Neural cell (in vitro differentiated cells): ENCODE results near the gene FLYWCH2. TPM values are rescaled to one million over a fixed set of nuclear protein-coding genes. Genes with fewer than 3 reads are reported as not detected.
A peak's percentile ranks its signal among the peaks of the same experiment; 100 is the strongest.

Experiments used
- H2AFZ ChIP-seq: fragments of 200-600, 300-800 bp; sonication (generic), shearing (Covaris generic); 2 replicates; pipeline ENCODE4 v1.6.0; 2014; ENCODE audit warnings: low read depth, mild to moderate bottlenecking, antibody characterized with exemption, low read length, moderate library complexity
- H3F3A ChIP-seq: fragments of 200-600 bp; shearing (Covaris generic); 2 replicates; pipeline ENCODE4 v1.6.1; 2016; ENCODE audit warnings: mild to moderate bottlenecking, moderate library complexity, mixed read lengths, antibody characterized with exemption, low read length; ENCODE audit not compliant: insufficient read depth, poor library complexity, severe bottlenecking
- H3K27ac ChIP-seq: fragments of 200-600, 300-800 bp; sonication (generic), shearing (Covaris generic); 2 replicates; pipeline ENCODE4 v1.5.1; 2014; ENCODE audit warnings: mild to moderate bottlenecking, low read length, moderate library complexity
- H3K27me3 ChIP-seq: fragments of 300-800, 200-600 bp; sonication (generic), shearing (Covaris generic); 2 replicates; pipeline ENCODE4 v1.6.0; 2014; ENCODE audit warnings: mild to moderate bottlenecking, low read depth, low read length, moderate library complexity; ENCODE audit not compliant: insufficient read depth
- H3K36me3 ChIP-seq: fragments of 300-800, 200-600 bp; sonication (generic), shearing (Covaris generic); 2 replicates; pipeline ENCODE4 v1.5.1; 2014; ENCODE audit warnings: mild to moderate bottlenecking, antibody characterized with exemption, low read length, moderate library complexity; ENCODE audit not compliant: insufficient read depth
- H3K4me2 ChIP-seq: fragments of 300-800, 200-600 bp; sonication (generic), shearing (Covaris generic); 2 replicates; pipeline ENCODE4 v1.6.0; 2014; ENCODE audit warnings: mild to moderate bottlenecking, low read length
- H3K4me3 ChIP-seq: fragments of 300-800, 200-600 bp; sonication (generic), shearing (Covaris generic); 2 replicates; pipeline ENCODE4 v1.5.1; 2014; ENCODE audit warnings: mild to moderate bottlenecking, low read length, moderate library complexity
- H3K79me2 ChIP-seq: fragments of 200-600 bp; shearing (Covaris generic); replicated peaks from 2 replicates; pipeline ENCODE4 v1.6.0; 2014; ENCODE audit warnings: mild to moderate bottlenecking, low read length, moderate library complexity; ENCODE audit not compliant: insufficient read depth
- H3K9ac ChIP-seq: fragments of 300-800, 200-600 bp; sonication (generic), shearing (Covaris generic); 2 replicates; pipeline ENCODE4 v1.6.1; 2016; ENCODE audit warnings: mild to moderate bottlenecking, low read length, mixed read lengths
- H3K9me2 ChIP-seq: fragments of 200-600 bp; shearing (Covaris generic); 2 replicates; pipeline ENCODE4 v1.6.1; 2016; ENCODE audit warnings: mild to moderate bottlenecking, low read length, mixed read lengths; ENCODE audit not compliant: insufficient read depth
- H3K9me3 ChIP-seq: fragments of 200-600, 300-800 bp; sonication (generic), shearing (Covaris generic); 2 replicates; pipeline ENCODE4 v1.6.1; 2016; ENCODE audit warnings: mild to moderate bottlenecking, mixed run types, low read length, moderate library complexity, mixed read lengths
- H4K20me1 ChIP-seq: fragments of 200-600 bp; shearing (Covaris generic); 2 replicates; pipeline ENCODE4 v1.6.1; 2016; ENCODE audit warnings: mild to moderate bottlenecking, mixed run types; ENCODE audit not compliant: insufficient read depth
- CTCF ChIP-seq: fragments of 450-650 bp; IDR thresholded peaks from 2 replicates; pipeline ENCODE4 v1.5.1; 2014; ENCODE audit warnings: antibody characterized with exemption, mild to moderate bottlenecking, moderate library complexity; ENCODE audit not compliant: poor library complexity, severe bottlenecking
- EP300 ChIP-seq: fragments of 450-650 bp; conservative IDR thresholded peaks from 2 replicates; pipeline ENCODE4 v1.6.1; 2014; ENCODE audit warnings: antibody characterized with exemption, mild to moderate bottlenecking, moderate library complexity; ENCODE audit not compliant: poor library complexity, severe bottlenecking
- EZH2 ChIP-seq: fragments of 200-600, 300-800 bp; shearing (Covaris generic), sonication (generic); IDR thresholded peaks from 2 replicates; pipeline ENCODE4 v1.6.1; 2014; ENCODE audit warnings: antibody characterized with exemption, low read length, borderline replicate concordance, mild to moderate bottlenecking; ENCODE audit not compliant: insufficient read depth, poor library complexity, severe bottlenecking
- MXI1 ChIP-seq: fragments of 450-650 bp; conservative IDR thresholded peaks from 2 replicates; pipeline ENCODE4 v1.6.1; 2014; ENCODE audit warnings: antibody characterized with exemption, mild to moderate bottlenecking; ENCODE audit not compliant: poor library complexity, severe bottlenecking
- POLR2AphosphoS5 ChIP-seq: IDR thresholded peaks from 2 replicates; pipeline ENCODE4 v1.6.1; 2012
- RAD21 ChIP-seq: fragments of 450-650 bp; conservative IDR thresholded peaks from 2 replicates; pipeline ENCODE4 v1.6.1; 2014; ENCODE audit warnings: antibody characterized with exemption, mild to moderate bottlenecking, moderate library complexity
- REST ChIP-seq: IDR thresholded peaks from 2 replicates; pipeline ENCODE4 v1.6.1; 2012; ENCODE audit warnings: borderline replicate concordance
- SMC3 ChIP-seq: fragments of 450-650 bp; conservative IDR thresholded peaks from 2 replicates; pipeline ENCODE4 v1.6.1; 2014; ENCODE audit warnings: antibody characterized with exemption, mild to moderate bottlenecking, moderate library complexity; ENCODE audit not compliant: poor library complexity
- TAF1 ChIP-seq: IDR thresholded peaks from 2 replicates; pipeline ENCODE4 v1.6.1; 2012; ENCODE audit warnings: low read depth
- polyA plus RNA-seq: library from polyadenylated mRNA; depleted of rRNA; stranded (reverse); fragments of >200 nt; gene quantifications from 2 replicates; pipeline ENCODE4 v1.2.3, GENCODE V29; 2014

FLYWCH2 gene
- polyA plus RNA-seq, 1 donor from 2014 or later, result 193 TPM

GRCh38 chr16:2884041-2884451, 1.0 kb downstream of the FLYWCH2 start:
- peak overlapping the region; percentile 96 for H3K4me3 ChIP-seq
- peaks cover 8% of the 10 kb centered on the region for H3K79me2 ChIP-seq
- no peaks in the 10 kb centered on the region for H3K36me3 ChIP-seq
- TF ChIP-seq MXI1, result no peak
- no peak for TF ChIP-seq TAF1
- TF ChIP-seq POLR2AphosphoS5, result no peak
- TF ChIP-seq SMC3, result no peak
- TF ChIP-seq RAD21, result no peak
- no peak for TF ChIP-seq REST
- no peak for TF ChIP-seq CTCF
- TF ChIP-seq EP300, result no peak
- no peak for TF ChIP-seq EZH2
- H4K20me1 ChIP-seq, result no peaks in the 10 kb centered on the region
- no peaks in the 10 kb centered on the region for H3K9me2 ChIP-seq
- H3K27me3 ChIP-seq, result no peaks in the 10 kb centered on the region
- H3K9me3 ChIP-seq, result no peaks in the 10 kb centered on the region
- no peak overlapping the region for H2AFZ ChIP-seq
- no peaks in the 10 kb centered on the region for H3F3A ChIP-seq
- peak overlapping the region; percentile 92 for H3K27ac ChIP-seq
- peak overlapping the region; percentile 94 for H3K9ac ChIP-seq
- peak overlapping the region; percentile 89 for H3K4me2 ChIP-seq

- Histone ChIP-seq H2AFZ (no peak overlapping the region), H3K79me2 (no peaks in the 10 kb centered on the region), H3K9me2 (no peaks in the 10 kb centered on the region), H3F3A (no peaks in the 10 kb centered on the region), H3K9me3 (no peaks in the 10 kb centered on the region), H3K4me3 (no peak overlapping the region), H3K9ac (no peak overlapping the region), H3K27me3 (no peaks in the 10 kb centered on the region), H4K20me1 (no peaks in the 10 kb centered on the region), H3K36me3 (no peaks in the 10 kb centered on the region), H3K4me2 (no peak overlapping the region), H3K27ac (no peak overlapping the region)
- TF ChIP-seq MXI1, result no peak
These were observed 11.2 kb downstream of the FLYWCH2 start for GRCh38 chr16:2894231-2894630.

GRCh38 chr16:2895813-2896212, 12.8 kb downstream of the FLYWCH2 start:
- Histone ChIP-seq H3K27ac (no peak overlapping the region), H3K9ac (no peak overlapping the region), H3K27me3 (no peaks in the 10 kb centered on the region), H3K4me3 (no peak overlapping the region), H3K79me2 (no peaks in the 10 kb centered on the region), H3K9me2 (no peaks in the 10 kb centered on the region), H4K20me1 (no peaks in the 10 kb centered on the region), H3K4me2 (no peak overlapping the region), H3K9me3 (no peaks in the 10 kb centered on the region), H2AFZ (no peak overlapping the region), H3K36me3 (no peaks in the 10 kb centered on the region), H3F3A (no peaks in the 10 kb centered on the region)
- TF ChIP-seq SMC3 (no peak), CTCF (no peak), RAD21 (no peak), EP300 (no peak), REST (no peak), TAF1 (no peak), MXI1 (no peak), POLR2AphosphoS5 (no peak), EZH2 (no peak)
